Urothelium cell line (cell line): Measurements from ENCODE around the gene MPO.

Experiments used
- DNase-seq: peaks from one replicate; pipeline ENCODE4 v3.0.0; 2011; ENCODE audit warnings: low spot score, mixed read lengths
- FAIRE-seq: peaks from 2 replicates; lab custom pipeline; 2011; peaks lifted over from hg19 to GRCh38; lab: Jason Lieb, UNC

The MPO gene

DNA sequence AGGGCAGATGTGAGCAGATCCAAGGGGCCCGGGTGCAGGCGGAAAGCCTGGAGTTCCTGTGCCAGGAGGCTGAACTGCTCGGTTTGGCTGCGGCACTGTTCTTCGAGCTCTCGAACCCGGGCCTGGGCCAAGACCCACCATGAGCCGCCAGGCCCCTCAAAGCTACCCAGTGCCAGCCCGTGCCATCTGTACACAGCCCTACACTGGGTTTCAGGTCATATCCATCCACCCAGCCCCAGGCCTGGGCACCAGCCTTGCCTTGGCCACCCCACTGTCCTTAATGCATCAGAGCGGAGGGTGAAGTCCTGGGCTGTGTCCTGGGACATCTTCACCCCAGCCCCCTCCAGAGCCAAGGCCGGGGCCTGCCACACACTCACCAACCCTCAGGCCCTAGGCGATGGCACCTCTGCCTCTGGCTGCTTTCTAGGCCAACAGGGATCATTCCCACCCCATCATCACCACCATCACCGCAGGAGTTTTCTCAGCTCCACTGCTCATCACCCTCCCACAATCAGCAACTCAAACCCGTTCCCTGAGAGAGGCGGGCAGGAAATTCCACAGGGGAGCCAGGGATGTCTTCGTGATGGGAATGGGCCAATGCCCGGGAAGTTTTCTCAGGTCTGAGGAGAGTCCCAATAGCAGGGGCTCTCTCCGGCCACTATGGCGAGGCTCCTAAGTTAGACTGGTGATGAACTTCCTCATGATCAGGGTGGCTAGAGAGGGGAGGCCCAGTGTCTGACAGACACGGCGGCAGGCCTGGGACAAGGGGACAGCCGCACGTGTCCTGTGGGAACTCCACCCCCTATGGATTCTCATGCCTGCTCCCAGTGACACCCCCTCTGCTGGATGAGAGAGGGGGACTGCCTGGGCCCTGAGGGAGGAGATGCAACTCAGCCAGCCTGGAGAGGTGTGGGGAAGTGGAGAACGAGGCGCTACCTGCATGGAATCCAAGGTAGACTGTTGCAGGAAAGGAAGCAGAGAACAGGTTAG, 38.7 kb upstream of the MPO start:
- FAIRE-seq: peak; percentile 58
- no peak for DNase-seq

GRCh38 chr17:58318627-58319172, 38.0 kb upstream of the MPO start:
- DNase-seq: no peak
- no peak for FAIRE-seq

GRCh38 chr17:58318065-58318481, 37.3 kb upstream of the MPO start:
- DNase-seq: no peak
- no peak for FAIRE-seq

GRCh38 chr17:58317421-58318064, 36.8 kb upstream of the MPO start:
- FAIRE-seq (peak; percentile 91), DNase-seq (peak; percentile 91)

GRCh38 chr17:58316260-58316960, 35.7 kb upstream of the MPO start:
- FAIRE-seq (no peak), DNase-seq (no peak)

DNA sequence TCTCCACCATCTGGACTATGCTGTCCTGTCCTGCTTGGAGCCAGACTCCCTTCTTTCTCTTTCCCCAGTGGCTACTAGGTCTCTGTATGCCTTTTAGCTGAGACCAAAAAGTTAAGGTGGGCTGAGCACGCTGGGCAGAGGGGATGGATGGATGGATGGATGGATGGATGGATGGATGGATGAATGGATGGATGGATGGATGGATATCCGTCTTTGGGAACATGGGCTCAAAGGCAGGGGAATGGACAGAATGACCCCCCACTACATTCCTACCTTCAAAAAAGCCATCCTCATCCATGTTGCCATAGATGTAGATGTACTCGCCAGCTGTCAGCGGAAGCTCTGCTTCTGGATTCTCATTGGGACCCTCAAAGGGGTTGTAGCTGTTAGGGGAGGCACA, 35.0 kb upstream of the MPO start:
- no peak for DNase-seq
- FAIRE-seq: peak; percentile 78

GRCh38 chr17:58315281-58315711, 34.6 kb upstream of the MPO start:
- no peak for DNase-seq
- FAIRE-seq: no peak

DNA sequence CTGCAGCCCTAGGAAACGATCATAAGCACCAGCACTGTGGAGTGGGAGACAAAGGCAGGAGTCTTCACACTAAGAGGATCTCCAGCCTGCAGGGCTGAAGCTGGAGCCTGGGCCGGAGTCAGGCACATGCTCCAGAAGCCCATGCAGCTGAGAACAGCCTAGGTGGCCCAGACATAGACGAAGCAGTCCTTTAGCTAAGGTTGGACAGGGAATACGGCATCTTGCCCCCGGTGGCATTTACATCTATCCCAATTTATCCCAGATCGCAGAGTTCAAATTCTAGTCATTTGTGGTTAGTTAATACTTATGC, 33.9 kb upstream of the MPO start:
- no peak for DNase-seq
- no peak for FAIRE-seq

DNA sequence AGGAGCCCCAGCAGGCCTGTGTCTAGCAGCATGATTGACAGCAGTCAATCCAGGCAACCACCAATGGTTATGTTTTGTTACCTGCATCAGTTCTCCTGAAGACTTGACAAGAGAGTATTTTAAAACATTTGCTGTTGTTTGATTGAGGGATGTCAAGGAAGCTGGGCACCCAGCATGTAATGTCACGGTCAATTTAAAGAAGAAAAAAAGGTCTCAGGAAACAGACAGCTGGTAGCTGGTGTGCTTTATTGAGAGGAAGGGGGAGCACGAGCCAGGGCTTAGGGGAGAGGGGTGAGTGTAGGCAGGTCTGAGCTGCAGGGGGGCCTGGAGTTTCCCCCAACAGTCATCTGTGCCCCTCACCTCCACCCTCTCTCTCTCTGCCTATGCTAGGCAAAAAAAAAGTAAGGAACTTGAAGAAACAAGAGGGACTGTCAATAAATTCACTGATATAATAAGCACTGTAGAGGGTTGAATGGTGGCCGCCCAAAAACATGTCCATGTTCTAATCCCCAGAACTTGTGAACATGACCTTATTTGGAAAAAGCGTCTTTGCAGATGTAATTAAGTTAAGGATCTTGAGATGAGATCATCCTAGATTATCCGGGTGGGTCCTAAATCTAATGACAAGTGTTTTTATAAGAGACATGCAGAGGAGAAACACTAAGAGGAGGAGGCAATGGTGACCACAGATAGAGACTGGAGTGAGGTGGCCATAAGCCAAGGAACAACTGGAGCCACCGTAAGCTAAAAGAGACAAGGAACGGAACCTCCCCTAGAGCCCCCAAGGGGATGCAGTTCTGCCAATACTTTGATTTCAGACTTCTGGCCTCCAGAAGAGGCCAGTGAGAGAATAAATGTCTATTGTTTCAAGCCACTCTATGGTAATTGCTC, 33.3 kb upstream of the MPO start:
- FAIRE-seq: no peak
- no peak for DNase-seq

GRCh38 chr17:58312829-58313228, 32.1 kb upstream of the MPO start:
- no peak for FAIRE-seq
- no peak for DNase-seq

GRCh38 chr17:58312021-58312630, 31.4 kb upstream of the MPO start:
- no peak for DNase-seq
- no peak for FAIRE-seq

DNA sequence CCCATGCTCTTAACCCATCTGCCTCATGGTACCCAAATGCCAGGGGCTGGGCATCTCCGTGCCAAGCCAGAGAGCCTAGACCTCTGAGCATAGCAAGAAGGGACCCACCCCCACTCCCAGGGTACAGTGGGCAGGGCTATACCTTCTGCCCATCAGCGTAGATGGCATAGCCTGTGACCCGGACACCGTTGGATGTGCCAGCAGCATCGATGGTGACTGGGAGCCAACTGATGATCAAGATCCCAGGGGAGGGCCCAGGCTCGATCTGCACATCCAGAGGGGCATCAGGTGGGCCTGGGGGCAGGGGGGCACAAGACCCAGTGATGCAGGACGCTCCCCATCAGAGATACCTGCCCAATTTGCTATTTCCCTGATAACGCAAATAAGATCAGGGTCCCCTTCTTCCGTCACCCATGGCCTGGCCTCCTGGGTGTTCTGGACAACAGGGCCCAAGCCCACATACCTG, 30.7 kb upstream of the MPO start:
- DNase-seq (no peak), FAIRE-seq (no peak)

GRCh38 chr17:58310511-58311428, 30.0 kb upstream of the MPO start:
- DNase-seq: no peak
- peak; percentile 94 for FAIRE-seq

GRCh38 chr17:58309918-58310259, 29.2 kb upstream of the MPO start:
- FAIRE-seq (peak; percentile 79), DNase-seq (no peak)

DNA sequence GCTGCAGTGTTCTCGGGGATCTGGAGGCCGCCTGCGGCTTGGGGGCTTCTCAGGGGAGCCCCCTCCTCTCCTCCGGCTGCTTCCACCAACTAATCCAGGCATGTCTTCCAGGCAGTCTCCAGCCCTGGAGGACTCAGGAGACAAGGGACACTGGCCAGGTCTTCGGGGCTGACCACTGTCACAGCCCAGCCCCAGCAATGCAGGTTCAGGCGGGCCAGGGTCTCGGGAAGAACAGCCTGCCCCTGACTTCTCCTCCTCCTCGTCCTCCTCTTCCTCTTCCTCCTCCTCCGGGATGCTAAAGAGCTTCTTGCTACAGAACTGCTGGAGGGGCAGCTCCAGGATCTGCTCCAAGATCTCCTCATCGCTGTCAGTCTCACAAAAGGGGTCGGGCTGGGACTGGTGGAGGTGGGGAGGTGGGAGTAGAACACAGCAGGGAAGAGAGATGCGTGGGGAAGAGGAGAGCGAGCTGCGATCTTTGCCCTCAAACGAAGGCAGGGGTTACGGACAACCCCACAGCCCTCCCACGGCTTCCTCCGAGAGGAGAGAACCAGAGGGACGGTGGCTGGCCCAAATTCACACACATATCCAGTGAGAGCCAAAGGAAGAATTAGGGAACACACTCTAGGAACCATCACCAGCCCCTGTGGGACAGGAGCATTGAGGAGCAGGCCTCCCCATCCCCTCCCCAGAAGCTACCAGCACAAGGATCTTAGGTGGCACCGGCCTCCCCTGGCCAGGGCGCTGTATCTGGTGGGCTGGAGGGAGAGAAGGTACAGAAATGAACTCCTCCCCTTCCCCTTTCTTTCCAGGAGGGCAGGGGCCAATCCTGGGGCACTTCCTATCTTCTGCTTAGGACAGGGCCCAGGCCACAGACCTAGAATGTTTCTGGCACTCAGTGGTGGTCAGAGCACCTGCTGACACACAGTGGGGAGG, 28.5 kb upstream of the MPO start:
- no peak for FAIRE-seq
- no peak for DNase-seq

- peak; percentile 90 for FAIRE-seq
- peak; percentile 76 for DNase-seq
These were observed 27.6 kb upstream of the MPO start for GRCh38 chr17:58308173-58308984.
